Activated T-helper 9 cell treated with anti-CD3 and anti-CD28 coated beads, Interleukin-2, amount 50 U/mL, for 16 hours (primary cell): ENCODE measurements around the gene BCL11B.
A peak's percentile ranks its signal among the peaks of the same experiment; 100 is the strongest.
"Not testable (repeated sequence)": the region's sequence is repeated elsewhere in the genome, so short reads cannot be mapped to it uniquely, and the experiment has no call there.

Experiments
- DNase-seq: peaks from one replicate; pipeline ENCODE4 v3.0.0-alpha.2; 2020; ENCODE audit warnings: low read depth

Gene BCL11B

GRCh38 chr14:99199846-99200653 lies 71.9 kb downstream of the BCL11B start:
- DNase-seq, result no peak

GRCh38 chr14:99198746-99199502 lies 73.1 kb downstream of the BCL11B start:
- no peak for DNase-seq

GRCh38 chr14:99196310-99196650 lies 75.7 kb downstream of the BCL11B start:
- DNase-seq, result no peak

GRCh38 chr14:99195602-99196309 lies 76.2 kb downstream of the BCL11B start:
- no peak for DNase-seq

GRCh38 chr14:99194736-99195135 lies 77.3 kb downstream of the BCL11B start:
- DNase-seq, result no peak

GRCh38 chr14:99194136-99194535 lies 77.9 kb downstream of the BCL11B start:
- no peak for DNase-seq

GRCh38 chr14:99192830-99193229 lies 79.2 kb downstream of the BCL11B start:
- DNase-seq, result no peak

- DNase-seq, result no peak
These were observed 79.9 kb downstream of the BCL11B start for GRCh38 chr14:99192028-99192621.

GRCh38 chr14:99191395-99192027 lies 80.5 kb downstream of the BCL11B start:
- no peak for DNase-seq

GRCh38 chr14:99190696-99191394 lies 81.2 kb downstream of the BCL11B start:
- no peak for DNase-seq

- no peak for DNase-seq
These were observed 82.7 kb downstream of the BCL11B start for GRCh38 chr14:99189201-99189801.

GRCh38 chr14:99188731-99189191 lies 83.2 kb downstream of the BCL11B start:
- DNase-seq, result peak; percentile 46

GRCh38 chr14:99187858-99188257 lies 84.1 kb downstream of the BCL11B start:
- no peak for DNase-seq

GRCh38 chr14:99186956-99187690 lies 84.9 kb downstream of the BCL11B start:
- no peak for DNase-seq

GRCh38 chr14:99186336-99186735 lies 85.7 kb downstream of the BCL11B start:
- not testable (repeated sequence) for DNase-seq

- DNase-seq, result no peak
These were observed 86.4 kb downstream of the BCL11B start for GRCh38 chr14:99185436-99186068.

- no peak for DNase-seq
These were observed 88.3 kb downstream of the BCL11B start for GRCh38 chr14:99183716-99184115.

- DNase-seq, result no peak
These were observed 88.7 kb downstream of the BCL11B start for GRCh38 chr14:99183311-99183710.

- no peak for DNase-seq
These were observed 89.3 kb downstream of the BCL11B start for GRCh38 chr14:99182548-99183250.
